RWPE1 (cell line): ENCODE results near the gene HYOU1.
"Not testable (repeated sequence)": the region's sequence is repeated elsewhere in the genome, so short reads cannot be mapped to it uniquely, and the experiment has no call there.

Experiments used
- CTCF ChIA-PET: fragments of 350-600 bp; sonication (Branson Sonifier 250); formaldehyde crosslinking; extraction: SDS; loops from one replicate; lab custom pipeline; 2021; lab: Yijun Ruan, JAX
- POLR2A ChIA-PET: fragments of 400-600 bp; formaldehyde crosslinking; extraction: SDS; loops from one replicate; lab custom pipeline; 2020; ENCODE audit warnings: antibody characterized with exemption; ENCODE audit not compliant: low non-redundant PET; lab: Yijun Ruan, JAX
- DNase-seq: peaks from one replicate; pipeline ENCODE4 v3.0.0; 2012; ENCODE audit warnings: low spot score
- H3K27ac ChIP-seq: fragments of 450-650 bp; 2 replicates; pipeline ENCODE4 v1.5.1; 2017
- TF ChIP-seq, protein P1 (sequence below): fragments of 450-650 bp; conservative IDR thresholded peaks from 2 replicates; pipeline ENCODE4 v1.5.1; 2017; ENCODE audit warnings: low read depth, mild to moderate bottlenecking

The HYOU1 gene

GRCh38 chr11:119067371-119068222, 10.6 kb upstream of the HYOU1 start, which contains the start of gene VPS11:
TSS of gene VPS11 (plus strand) at chr11:119067818. CDS start at chr11:119067824, 6 bp downstream.
- TF ChIP-seq, protein P1, sequence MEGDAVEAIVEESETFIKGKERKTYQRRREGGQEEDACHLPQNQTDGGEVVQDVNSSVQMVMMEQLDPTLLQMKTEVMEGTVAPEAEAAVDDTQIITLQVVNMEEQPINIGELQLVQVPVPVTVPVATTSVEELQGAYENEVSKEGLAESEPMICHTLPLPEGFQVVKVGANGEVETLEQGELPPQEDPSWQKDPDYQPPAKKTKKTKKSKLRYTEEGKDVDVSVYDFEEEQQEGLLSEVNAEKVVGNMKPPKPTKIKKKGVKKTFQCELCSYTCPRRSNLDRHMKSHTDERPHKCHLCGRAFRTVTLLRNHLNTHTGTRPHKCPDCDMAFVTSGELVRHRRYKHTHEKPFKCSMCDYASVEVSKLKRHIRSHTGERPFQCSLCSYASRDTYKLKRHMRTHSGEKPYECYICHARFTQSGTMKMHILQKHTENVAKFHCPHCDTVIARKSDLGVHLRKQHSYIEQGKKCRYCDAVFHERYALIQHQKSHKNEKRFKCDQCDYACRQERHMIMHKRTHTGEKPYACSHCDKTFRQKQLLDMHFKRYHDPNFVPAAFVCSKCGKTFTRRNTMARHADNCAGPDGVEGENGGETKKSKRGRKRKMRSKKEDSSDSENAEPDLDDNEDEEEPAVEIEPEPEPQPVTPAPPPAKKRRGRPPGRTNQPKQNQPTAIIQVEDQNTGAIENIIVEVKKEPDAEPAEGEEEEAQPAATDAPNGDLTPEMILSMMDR, result no peak
- POLR2A ChIA-PET, result interaction anchor here (0.6 to 1.2 kb wide), 4 partner anchors 11 to 27 kb away, joined by 3 to 23 read pairs (median 3); partner anchors contain the start of gene HMBS
- peak; percentile 99 for DNase-seq
- peak within 1 kb of the TSS; percentile 90 for H3K27ac ChIP-seq
- CTCF ChIA-PET, result interaction anchor here (0.6 to 0.9 kb wide), 2 partner anchors 11 kb away, joined by 3 to 4 read pairs; no protein-coding TSS in a partner anchor

GRCh38 chr11:119065369-119065768, 8.4 kb upstream of the HYOU1 start:
- TF ChIP-seq, protein P1, result peak; percentile 20; the same call in 1 of the 2 replicates
- ChIA-PET POLR2A (no interaction called here), CTCF (no interaction called here)
- H3K27ac ChIP-seq, result no peak overlapping the region
- no peak for DNase-seq

- ChIA-PET POLR2A (no interaction called here), CTCF (no interaction called here)
- TF ChIP-seq, protein P1, result no peak
- no peak for DNase-seq
- H3K27ac ChIP-seq, result peak overlapping the region; percentile 57
Observed at GRCh38 chr11:119062779-119063178, 5.8 kb upstream of the HYOU1 start.

GRCh38 chr11:119061256-119061655, 4.3 kb upstream of the HYOU1 start:
- DNase-seq, result no peak
- CTCF ChIA-PET, result interaction anchor here (0.6 kb wide), 2 partner anchors 14 to 39 kb away, joined by 3 to 7 read pairs; no protein-coding TSS in a partner anchor
- H3K27ac ChIP-seq, result no peak overlapping the region
- TF ChIP-seq, protein P1, result no peak
- POLR2A ChIA-PET, result no interaction called here

- CTCF ChIA-PET, DNase-seq, POLR2A ChIA-PET, H3K27ac ChIP-seq: not testable (repeated sequence)
Observed at GRCh38 chr11:119059128-119059527, 2.1 kb upstream of the HYOU1 start.

DNA sequence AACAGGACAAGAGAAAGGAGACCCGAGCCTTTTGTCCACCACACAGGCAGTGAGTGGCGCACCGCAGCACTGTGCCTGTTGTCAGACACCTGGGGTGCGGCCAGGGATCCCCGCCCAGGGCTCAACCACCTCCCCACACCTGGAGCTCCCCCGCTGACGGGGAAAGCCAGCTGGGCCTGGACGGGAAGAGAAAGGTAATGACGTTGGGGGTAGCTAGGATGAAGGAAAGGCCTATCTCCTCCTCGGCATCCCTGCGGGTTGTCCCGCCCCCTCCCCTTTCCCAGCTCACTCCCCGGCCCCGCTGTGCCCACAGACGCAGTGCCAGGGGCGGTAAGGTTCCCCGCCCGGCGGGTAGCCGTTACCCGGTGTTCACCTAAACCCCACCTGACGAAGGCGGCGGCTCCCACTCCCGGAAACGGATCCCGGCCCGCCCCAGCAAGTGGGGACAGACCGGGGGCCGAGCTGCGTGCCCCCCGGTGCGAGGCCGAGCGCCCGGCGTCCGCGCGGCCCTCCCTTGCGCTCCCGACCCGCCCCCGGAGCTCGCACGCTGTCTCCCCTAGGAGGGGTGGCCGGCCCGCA, 495 bp downstream of the HYOU1 start:
- DNase-seq, result peak; percentile 62

More for the DNA sequence above, 495 bp downstream of the HYOU1 start:
- TF ChIP-seq, protein P1, result no peak
- CTCF ChIA-PET, result interaction anchor here (1.0 to 1.2 kb wide), 2 partner anchors 9 to 11 kb away, joined by 3 to 5 read pairs; partner anchors contain the start of gene VPS11
- H3K27ac ChIP-seq, result peak overlapping the region; percentile 85
- POLR2A ChIA-PET, result interaction anchor here (0.8 to 1.5 kb wide), 3 partner anchors 9 to 27 kb away, joined by 3 to 8 read pairs (median 3); partner anchors contain the start of gene VPS11
